ENCODE data around the gene EHMT2.

Gene EHMT2

GRCh38 chr6:31886541-31886991 lies 10.9 kb downstream of the EHMT2 start:
- no peak for DNase-seq (ENCODE audit: low read depth in 1 of 2, low spot score in 1 of 2)
- TF ChIP-seq REST (IDR thresholded peaks at IDR 0.05; ENCODE audit: insufficient replicate concordance, low read depth) (no peak), SPI1 (IDR thresholded peaks at IDR 0.05; ENCODE audit: borderline replicate concordance, low read depth) (no peak), GABPA (IDR thresholded peaks at IDR 0.05; ENCODE audit: low read depth) (no peak), CTCF (IDR thresholded peaks at IDR 0.05; ENCODE audit: insufficient read depth, low read length) (no peak), POLR2AphosphoS5 (IDR thresholded peaks at IDR 0.05; ENCODE audit: low read depth) (no peak)
- no peaks in the 10 kb centered on the region for H3K27me3 ChIP-seq (ENCODE audit: insufficient read depth, poor library complexity, severe bottlenecking)
- H3K4me3 ChIP-seq (replicated peaks; ENCODE audit: insufficient read depth, low read length), result no peak overlapping the region
- no peak overlapping the region for H3K27ac ChIP-seq (replicated peaks)

GRCh38 chr6:31884528-31885035 lies 12.9 kb downstream of the EHMT2 start:
- DNase-seq (ENCODE audit: low read depth in 1 of 2, low spot score in 1 of 2), result no peak
- no peaks in the 10 kb centered on the region for H3K27me3 ChIP-seq (ENCODE audit: insufficient read depth, poor library complexity, severe bottlenecking)
- no peak overlapping the region for H3K27ac ChIP-seq (replicated peaks)
- TF ChIP-seq CTCF (IDR thresholded peaks at IDR 0.05; ENCODE audit: insufficient read depth, low read length) (no peak), REST (IDR thresholded peaks at IDR 0.05; ENCODE audit: insufficient replicate concordance, low read depth) (no peak), POLR2AphosphoS5 (IDR thresholded peaks at IDR 0.05; ENCODE audit: low read depth) (no peak), SPI1 (IDR thresholded peaks at IDR 0.05; ENCODE audit: borderline replicate concordance, low read depth) (no peak), GABPA (IDR thresholded peaks at IDR 0.05; ENCODE audit: low read depth) (no peak)
- H3K4me3 ChIP-seq (replicated peaks; ENCODE audit: insufficient read depth, low read length), result no peak overlapping the region

- H3K4me3 ChIP-seq (replicated peaks; ENCODE audit: insufficient read depth, low read length), result no peak overlapping the region
- no peak for DNase-seq (ENCODE audit: low read depth in 1 of 2, low spot score in 1 of 2)
- TF ChIP-seq POLR2AphosphoS5 (IDR thresholded peaks at IDR 0.05; ENCODE audit: low read depth) (no peak), SPI1 (IDR thresholded peaks at IDR 0.05; ENCODE audit: borderline replicate concordance, low read depth) (no peak), CTCF (IDR thresholded peaks at IDR 0.05; ENCODE audit: insufficient read depth, low read length) (no peak), REST (IDR thresholded peaks at IDR 0.05; ENCODE audit: insufficient replicate concordance, low read depth) (no peak), GABPA (IDR thresholded peaks at IDR 0.05; ENCODE audit: low read depth) (no peak)
- H3K27me3 ChIP-seq (ENCODE audit: insufficient read depth, poor library complexity, severe bottlenecking), result no peaks in the 10 kb centered on the region
- no peak overlapping the region for H3K27ac ChIP-seq (replicated peaks)
Measured at GRCh38 chr6:31883676-31884075, 13.8 kb downstream of the EHMT2 start.

Measured in HL-60 (cell line).